ENCODE data around the gene KIAA1328.

The KIAA1328 gene

DNA sequence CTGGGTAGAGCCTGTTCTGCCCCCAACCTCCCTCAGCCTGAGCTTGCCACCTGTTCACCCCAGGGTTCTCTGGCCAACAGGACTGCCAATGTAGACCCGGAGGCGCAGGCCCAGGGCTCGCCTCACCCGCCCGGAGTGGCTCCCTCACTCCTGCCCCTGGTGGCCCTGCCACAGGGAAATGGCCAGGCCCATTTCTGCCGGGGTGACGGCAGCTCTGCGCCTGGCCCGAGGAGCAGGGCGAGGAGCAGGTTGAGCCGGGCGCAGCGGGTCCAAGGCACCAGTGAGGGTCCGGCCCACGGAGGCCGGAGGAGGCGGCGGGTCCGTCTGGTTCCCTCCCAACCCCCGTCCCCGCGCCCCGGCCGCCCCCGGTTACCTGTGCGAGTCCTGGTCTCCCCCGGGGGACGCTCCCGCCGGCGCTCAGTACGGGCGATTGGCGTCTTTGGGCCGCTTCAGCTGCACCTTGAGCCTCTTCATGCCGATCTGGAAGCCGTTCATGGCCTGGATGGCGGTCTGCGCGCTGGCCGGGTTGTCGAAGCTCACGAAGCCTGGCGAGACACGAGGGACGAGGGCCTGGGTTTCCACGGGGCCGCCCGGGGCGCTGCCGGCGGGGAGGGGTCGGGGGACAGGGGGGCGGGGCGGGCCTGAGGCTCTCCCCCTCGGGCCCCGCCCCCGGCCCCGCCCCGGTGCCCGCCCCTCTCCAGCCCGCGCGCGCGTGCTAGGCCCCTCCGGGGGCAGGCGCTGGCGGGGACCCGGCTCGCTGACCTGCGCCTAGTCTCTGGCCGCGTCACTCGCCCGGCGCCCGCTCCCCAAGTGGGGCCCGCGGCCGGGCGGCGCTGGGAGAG, 424.7 kb downstream of the KIAA1328 start:
- DNase-seq (ENCODE audit: low read depth): no peak

DNA sequence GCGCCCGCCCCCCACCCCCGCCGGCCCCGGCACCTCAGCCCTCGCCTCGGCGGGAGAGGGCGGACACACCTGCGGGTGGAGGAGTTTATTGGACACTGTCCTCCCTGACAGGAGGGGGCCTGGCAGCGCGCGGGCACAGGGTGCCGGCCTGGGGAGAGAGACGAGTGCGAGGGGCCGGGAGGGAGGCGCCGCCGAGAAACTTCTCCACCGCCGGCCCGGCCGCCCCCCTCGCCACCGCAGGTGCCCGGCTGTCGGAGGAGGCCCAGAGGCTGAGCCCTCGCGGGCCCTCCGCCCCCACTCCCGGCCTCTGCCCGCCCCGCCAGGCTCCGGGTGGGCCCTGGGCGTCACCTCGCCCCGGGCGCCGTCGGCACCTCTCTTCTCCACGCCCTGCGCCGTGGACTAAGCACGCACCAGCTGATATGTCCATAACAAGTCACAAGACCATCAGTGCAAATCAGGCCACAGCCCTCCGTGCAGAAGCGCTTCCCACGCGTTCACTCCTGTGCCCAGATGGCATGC, 425.4 kb downstream of the KIAA1328 start:
- no peak for DNase-seq (ENCODE audit: low read depth)

- no peak for DNase-seq (ENCODE audit: low read depth)
Measured at GRCh38 chr18:37254973-37255372, 426.0 kb downstream of the KIAA1328 start.

- no peak for DNase-seq (ENCODE audit: low read depth)
Measured at GRCh38 chr18:37258131-37258530, 429.2 kb downstream of the KIAA1328 start.

GRCh38 chr18:37258819-37259218, 429.9 kb downstream of the KIAA1328 start:
- DNase-seq (ENCODE audit: low read depth): no peak

DNA sequence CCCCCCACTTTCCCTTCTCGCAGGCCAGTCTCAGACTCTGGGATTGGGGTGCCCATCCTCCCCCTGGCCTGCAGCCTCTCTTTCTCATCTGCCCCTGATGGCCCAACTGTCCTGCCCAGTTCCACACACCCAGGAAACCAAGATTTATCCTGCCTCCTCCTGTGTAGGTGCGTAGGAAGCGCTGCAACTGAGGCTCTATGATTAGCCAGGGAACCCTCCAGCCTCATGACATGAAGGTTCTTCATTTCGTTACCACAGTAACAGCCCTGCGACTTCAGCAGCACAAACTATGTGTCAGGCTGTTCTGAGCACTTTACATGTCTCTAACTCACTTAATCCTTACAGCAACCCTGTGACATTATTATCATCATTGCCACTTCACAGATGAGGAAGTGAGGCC, 430.8 kb downstream of the KIAA1328 start:
- DNase-seq (ENCODE audit: low read depth): no peak

DNA sequence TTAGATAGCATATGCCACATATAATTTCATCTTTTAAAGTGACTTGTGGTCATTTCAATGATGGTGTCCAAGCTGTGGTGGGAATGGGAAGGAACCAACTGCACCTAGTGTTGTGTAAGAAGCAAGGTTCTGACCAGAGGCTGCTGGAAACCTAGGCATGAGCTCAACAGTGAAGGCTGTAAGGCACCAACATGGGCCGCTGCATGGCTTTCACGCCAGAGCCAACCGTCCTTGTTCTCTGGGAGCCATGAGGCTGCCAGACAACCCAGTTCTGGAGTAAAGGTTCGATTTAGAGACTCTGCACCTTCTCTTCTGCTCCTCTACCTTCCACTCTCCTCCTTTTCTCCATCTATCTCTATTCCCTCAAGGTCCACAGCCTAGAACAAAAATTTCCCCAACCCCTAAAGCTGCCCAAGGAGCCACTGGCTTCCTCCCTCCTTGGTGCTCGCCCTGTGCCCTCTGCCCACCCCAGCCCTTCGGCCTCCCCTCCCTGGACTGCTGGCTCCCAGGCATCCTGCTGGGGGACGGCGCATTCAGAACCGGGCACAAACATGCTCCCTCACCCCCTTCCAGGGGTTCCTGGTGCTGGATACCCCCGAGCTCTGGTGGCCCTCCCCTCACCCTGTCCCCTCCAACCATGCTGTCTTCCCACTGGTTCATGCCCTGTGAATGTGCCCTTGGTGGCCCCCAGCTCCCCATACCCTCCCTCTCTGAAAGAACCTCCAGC, 431.6 kb downstream of the KIAA1328 start:
- no peak for DNase-seq (ENCODE audit: low read depth)

- DNase-seq (ENCODE audit: low read depth): no peak
Measured at GRCh38 chr18:37261246-37261840, 432.4 kb downstream of the KIAA1328 start.

GRCh38 chr18:37261988-37262387, 433.1 kb downstream of the KIAA1328 start:
- no peak for DNase-seq (ENCODE audit: low read depth)

DNA sequence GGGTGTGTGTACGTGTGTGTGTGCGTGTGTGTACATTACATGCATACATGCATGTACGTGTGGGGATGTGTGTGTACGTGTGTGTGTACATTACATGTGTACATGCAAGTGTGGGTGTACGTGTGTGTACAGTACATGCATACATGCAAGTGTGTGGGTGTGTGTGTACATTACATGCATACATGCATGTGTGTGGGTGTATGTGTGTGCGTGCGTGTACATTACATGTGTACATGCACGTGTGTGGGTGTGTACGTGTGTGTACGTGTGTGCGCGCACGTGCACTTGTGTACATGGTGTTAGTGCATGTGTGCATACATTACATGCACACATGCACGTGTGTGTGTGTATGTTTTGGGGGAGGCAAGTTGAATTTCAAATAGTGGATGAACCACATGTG, 436.0 kb downstream of the KIAA1328 start:
- DNase-seq (ENCODE audit: low read depth): no peak

GRCh38 chr18:37265382-37265781, 436.5 kb downstream of the KIAA1328 start:
- no peak for DNase-seq (ENCODE audit: low read depth)

DNA sequence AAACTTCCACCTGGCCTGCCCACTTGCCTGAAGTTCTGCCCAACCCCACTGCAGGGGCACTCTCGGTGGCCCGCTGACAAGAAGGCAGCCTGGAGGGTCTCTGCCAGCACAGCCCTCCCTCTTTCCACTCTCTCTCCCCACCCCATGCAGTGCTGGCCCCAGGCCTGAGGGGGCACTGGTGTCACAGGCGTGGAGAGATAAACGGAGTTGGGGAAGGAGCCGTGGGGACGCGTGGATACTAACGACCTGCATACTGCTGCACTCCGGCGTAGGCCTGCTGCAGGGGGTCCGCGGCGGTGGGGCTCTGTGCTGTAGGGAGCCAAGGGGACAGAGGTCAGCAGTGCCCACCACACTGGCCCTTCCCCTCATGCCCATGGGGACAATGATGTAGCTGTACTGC, 437.4 kb downstream of the KIAA1328 start:
- DNase-seq (ENCODE audit: low read depth): no peak

DNA sequence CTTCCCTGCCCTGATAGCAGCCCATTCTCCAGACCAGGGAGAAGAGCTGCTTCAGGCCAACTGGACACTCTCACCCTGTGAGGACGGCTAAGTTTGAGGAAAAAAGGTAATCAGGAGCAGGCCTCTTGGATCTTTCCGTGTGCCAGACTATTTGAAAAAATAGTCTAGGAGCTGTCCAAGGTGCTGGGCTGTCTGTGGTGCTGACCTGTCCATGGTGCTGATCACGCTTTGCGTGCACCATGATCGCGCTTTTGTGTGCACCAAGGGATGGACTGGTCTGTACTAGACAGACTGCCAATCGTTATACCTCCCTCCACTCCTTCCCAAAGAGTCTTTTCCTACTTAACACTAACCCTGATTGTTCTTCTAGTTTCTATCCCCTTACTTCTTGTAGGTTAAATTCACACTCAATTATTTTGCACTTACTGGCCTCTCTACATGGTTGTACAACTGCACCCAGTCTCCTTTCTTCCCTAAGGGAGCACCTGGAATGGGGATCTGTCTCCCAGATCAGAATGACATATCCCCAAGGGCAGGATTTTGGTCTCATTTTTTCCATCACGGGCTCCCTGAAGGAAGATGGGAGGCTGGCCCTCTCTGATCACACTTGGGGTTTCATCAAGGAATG, 441.2 kb downstream of the KIAA1328 start:
- DNase-seq (ENCODE audit: low read depth): peak; percentile 8

GRCh38 chr18:37270666-37271052, 441.7 kb downstream of the KIAA1328 start:
- DNase-seq (ENCODE audit: low read depth): no peak

DNA sequence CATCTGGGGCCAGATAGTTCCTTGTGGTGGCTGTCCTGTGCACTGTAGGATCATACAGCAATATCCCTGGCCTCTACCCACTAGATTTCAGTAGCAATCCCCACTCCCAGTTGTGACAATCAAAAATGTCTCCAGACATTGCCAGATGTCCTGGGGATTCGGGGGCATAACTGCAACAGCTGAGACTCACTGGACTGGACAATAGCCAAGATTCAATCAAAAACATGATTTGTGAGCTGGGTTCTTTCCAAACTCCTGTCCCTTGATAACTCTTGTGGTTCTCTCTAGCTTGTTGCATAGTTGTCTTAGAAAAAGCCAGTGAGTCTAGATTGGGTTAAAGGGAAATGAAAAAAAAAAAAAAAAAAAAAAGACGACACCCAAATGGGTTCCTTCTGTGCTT, 443.3 kb downstream of the KIAA1328 start:
- no peak for DNase-seq (ENCODE audit: low read depth)

DNA sequence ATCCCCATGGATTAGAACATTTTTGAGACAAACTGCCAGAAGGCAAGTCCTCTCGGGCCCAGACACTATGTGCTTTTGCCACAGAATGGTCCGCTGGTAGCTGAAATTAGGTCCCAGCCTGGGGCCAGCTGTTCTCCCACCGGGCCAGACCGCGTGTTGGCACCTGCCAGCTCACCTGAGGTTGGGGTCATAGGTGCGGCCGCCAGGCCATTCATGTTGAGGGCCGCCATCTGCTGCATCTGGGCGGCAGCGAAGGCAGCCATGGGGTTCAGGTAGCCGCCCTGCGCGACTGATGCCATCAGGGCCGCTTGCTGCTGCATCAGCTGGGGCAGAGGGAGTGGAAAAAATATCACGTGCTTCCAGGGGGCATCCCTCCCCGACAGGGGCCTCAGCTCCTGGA, 443.9 kb downstream of the KIAA1328 start:
- DNase-seq (ENCODE audit: low read depth): no peak

GRCh38 chr18:37274309-37275236, 445.6 kb downstream of the KIAA1328 start:
- DNase-seq (ENCODE audit: low read depth): no peak

GRCh38 chr18:37275237-37275741, 446.4 kb downstream of the KIAA1328 start:
- DNase-seq (ENCODE audit: low read depth): no peak

DNA sequence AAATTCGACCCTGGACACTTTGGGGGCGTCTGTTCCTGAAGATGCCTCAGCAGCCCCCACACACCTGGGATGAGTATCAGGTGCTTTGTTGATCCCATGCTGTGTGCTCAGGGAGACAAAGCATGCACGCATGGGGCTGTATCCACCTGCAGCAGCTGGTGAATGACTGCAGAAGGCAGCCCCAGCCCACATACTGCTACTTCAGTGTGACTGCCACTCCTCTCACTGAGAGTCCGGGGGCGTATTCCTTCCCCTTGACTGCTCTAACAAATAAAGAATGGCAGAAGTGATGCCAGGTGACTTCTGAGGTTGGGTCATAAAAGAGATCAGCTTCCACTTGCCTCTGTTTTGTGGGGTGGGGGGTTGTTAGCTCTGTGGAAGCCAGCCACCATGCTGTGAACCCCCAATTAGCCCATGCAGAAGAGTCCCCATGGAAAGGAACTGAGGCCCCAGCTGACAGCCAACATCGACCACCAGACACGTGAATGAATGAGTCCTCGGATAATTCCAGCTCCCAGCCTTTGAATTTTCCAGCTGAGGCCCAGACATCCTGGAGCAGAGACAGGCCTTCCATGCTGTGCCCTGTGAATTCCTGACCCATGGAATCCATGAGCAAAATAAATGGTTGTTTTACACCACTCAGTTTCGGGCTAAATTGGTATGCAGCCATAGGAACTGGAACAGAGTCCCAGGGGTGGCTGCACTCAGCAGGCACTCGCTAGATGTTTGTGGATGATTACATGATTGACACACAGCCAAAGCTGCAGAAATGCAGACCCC, 447.4 kb downstream of the KIAA1328 start:
- DNase-seq (ENCODE audit: low read depth): no peak

- DNase-seq (ENCODE audit: low read depth): no peak
Measured at GRCh38 chr18:37277804-37278203, 448.9 kb downstream of the KIAA1328 start.

All from CMK (cell line).